ENCODE measurements around the gene FDPS.

FDPS gene

DNA sequence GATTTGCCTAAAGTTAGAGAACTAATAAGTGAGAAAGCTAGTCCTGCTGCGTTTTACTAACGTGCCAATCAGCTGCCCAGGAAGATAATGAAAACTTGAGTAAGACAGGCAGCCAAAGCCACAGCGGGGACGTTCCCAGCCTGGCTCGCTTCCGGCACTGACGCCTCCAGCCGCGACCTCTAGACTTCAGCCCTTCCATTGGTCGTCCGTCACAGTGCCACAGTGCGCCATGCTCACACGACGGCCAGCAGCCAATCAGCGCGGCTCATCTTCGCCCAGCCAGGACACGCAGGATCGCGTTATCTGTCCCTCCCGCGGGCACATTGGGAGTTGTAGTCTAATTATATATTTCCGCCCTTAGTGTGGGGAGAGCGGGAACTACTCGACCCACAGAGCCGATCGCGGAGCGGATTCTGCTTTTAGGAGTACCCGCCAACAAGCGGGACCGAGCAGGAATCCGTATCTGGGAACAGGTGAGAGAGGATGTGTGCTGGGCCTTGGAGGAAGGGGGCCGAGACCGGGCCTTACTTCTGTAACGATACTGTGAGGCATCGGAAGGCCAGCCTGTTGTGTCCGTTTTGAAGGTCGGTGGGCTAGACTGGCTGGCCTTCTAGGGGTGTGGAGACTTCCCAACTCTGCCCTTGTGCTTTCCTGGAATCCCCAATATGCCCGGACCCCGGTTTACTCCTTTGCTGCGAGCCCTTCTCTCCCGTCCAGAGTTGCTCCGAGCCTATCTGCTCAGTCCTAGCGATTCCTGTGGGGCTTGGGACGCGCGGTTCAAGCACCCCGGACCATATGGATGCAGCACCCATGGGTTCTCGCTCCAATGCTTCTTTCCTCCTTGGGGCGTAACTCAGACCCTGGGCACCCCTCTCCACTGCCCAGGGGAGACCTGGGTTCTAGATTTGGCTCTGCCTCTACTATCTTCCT is at the start of gene FDPS:
Gene FDPS (plus strand): TSS at position 374 of the 930 bp plus-strand sequence. CDS start 924 bp downstream, outside the sequence.
- DNase-seq (ENCODE audit: low spot score): peak; percentile 99

DNA sequence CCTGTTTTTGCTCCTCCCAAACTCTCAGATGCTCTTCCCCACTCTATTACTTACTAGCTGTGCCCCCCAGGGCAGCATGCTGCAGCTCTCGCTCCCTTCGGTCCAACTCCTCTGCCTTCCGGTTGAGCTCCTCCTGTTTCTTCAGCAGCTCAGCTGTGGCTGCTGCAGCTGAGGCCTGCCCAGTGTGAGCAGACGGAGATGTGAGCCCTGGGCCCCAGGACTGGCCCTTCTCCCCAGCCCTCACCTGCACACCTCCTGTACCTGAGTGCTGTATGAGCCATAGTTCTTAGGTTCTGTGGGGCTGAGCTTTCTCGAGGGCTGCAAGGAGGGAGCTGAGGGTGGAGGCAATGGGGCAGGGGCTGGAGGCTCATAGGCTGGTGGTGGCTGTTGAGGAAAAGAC is 48.4 kb upstream of the FDPS start:
- no peak for DNase-seq (ENCODE audit: low spot score)

- no peak for DNase-seq (ENCODE audit: low spot score)
Observed at GRCh38 chr1:155261493-155261851, 47.2 kb upstream of the FDPS start.

GRCh38 chr1:155261852-155262673 is 46.6 kb upstream of the FDPS start, which contains the start of gene SCAMP3:
TSS of gene SCAMP3 (minus strand) at chr1:155262360. CDS start at chr1:155262151, 209 bp downstream.
- peak; percentile 99 for DNase-seq (ENCODE audit: low spot score)

- no peak for DNase-seq (ENCODE audit: low spot score)
Observed at GRCh38 chr1:155263067-155263466, 45.6 kb upstream of the FDPS start.

DNA sequence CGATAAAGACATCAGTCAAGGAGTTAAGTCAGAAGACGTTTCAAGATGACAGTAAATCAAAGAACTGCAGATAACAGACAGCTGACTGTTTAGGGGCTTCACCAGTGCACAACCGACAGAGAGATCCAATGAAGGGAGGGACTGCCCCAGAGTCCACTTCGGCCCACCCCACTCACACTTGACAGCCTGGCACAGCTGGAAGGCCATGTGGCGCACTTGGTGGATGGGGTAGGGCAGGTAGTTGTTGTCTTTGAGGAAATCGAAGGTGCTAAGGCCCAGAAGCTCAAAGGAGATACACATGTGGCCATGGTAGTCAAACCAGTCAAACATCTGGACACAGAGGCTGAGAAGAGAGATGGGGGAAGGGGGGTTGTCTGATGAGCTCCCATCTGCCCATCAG is 42.1 kb upstream of the FDPS start:
- DNase-seq (ENCODE audit: low spot score): no peak

GRCh38 chr1:155267373-155267772 is 41.3 kb upstream of the FDPS start:
- no peak for DNase-seq (ENCODE audit: low spot score)

- DNase-seq (ENCODE audit: low spot score): no peak
Observed at GRCh38 chr1:155268630-155269029, 40.0 kb upstream of the FDPS start.

DNA sequence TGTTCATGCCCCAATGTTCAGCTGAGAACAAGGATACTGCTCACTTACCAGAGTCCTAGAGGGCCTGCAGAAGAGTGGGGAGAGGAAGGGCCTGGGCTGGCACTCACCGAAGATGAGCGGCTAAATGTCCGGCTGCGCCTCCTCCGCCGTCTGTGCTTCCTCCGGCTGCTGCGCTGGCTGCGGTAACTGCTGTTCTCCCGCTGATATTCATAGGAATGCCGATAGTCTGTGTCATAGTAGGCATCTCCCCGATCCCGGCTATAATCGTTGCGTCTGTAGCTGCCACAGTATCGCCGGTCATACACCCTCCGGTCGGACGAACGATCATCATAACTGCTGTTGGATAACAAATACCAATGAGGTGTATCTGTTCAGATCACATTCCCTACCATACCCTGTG is 39.3 kb upstream of the FDPS start:
- no peak for DNase-seq (ENCODE audit: low spot score)

GRCh38 chr1:155272466-155273342 is 36.0 kb upstream of the FDPS start:
- DNase-seq (ENCODE audit: low spot score): no peak

DNA sequence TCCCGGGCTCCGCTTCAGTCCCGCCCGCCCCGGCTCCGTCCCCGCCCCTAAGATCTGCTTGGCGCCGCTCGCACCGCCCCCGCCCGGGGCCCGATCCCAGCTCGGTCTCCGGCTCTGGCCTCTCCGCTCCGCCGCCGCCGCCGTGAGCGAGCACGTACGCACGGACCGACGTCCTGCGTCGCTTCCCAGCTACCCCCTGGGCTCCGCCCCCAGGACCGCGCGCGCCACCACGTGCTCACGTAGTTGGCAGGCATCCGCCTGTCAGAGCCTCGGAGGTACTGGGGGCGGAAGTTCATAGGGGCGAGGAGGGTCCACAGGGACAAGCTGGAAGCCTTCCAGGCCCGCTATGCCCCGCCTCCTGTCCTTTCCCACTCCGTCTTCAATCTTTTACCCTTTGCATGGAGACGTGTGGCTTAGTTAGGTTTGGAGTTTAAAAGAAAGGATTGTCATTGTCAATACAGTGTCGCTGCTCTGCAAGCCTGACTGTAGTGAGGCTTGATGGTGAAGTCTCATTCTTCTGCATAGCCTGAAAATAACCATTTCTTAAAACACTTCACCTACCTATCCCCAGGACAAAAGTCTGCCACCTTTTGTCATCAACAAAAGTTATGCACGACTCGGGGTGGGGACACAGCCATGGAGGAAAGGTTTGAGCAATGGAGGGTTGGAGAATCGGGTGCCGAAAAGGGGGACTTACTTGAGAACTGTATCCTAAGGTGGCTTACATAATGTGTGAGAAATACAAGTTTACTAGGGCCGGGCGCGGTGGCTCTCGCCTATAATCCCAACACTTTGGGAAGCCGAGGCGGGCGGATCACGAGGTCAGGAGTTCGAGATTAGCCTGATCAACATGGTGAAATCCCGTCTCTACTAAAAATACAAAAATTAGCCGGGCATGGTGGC is 35.1 kb upstream of the FDPS start, which contains the start of gene CLK2:
Gene CLK2 (minus strand): TSS at position 162 of the 903 bp plus-strand sequence. CDS start 2,527 bp downstream, outside the sequence.
- DNase-seq (ENCODE audit: low spot score): peak; percentile 93

GRCh38 chr1:155277070-155277901 is 31.4 kb upstream of the FDPS start, which contains the start of gene HCN3:
TSS of gene HCN3 (plus strand) at chr1:155277463. CDS start at chr1:155277591, 128 bp downstream.
- peak; percentile 97 for DNase-seq (ENCODE audit: low spot score)

- DNase-seq (ENCODE audit: low spot score): no peak
Observed at GRCh38 chr1:155277902-155278688, 30.6 kb upstream of the FDPS start.

- DNase-seq (ENCODE audit: low spot score): no peak
Observed at GRCh38 chr1:155278689-155279160, 29.9 kb upstream of the FDPS start.

- no peak for DNase-seq (ENCODE audit: low spot score)
Observed at GRCh38 chr1:155279268-155279667, 29.4 kb upstream of the FDPS start.

DNA sequence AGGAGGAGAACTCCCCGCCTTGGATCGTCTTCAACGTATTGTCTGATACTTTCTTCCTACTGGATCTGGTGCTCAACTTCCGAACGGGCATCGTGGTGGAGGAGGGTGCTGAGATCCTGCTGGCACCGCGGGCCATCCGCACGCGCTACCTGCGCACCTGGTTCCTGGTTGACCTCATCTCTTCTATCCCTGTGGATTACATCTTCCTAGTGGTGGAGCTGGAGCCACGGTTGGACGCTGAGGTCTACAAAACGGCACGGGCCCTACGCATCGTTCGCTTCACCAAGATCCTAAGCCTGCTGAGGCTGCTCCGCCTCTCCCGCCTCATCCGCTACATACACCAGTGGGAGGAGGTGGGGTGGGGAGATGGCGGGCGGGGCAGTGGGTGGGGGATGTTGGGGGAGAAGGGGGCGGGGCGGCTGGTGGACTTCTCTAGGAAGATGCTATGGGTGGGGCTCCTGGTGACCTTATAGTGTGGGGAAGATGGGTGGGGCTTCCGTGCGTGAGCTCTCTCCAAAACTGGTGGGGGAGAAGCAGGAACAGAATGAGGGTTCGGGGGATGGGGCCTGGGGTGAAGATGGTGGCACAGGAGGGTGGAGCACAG is 26.1 kb upstream of the FDPS start:
- no peak for DNase-seq (ENCODE audit: low spot score)

GRCh38 chr1:155284476-155284875 is 24.2 kb upstream of the FDPS start:
- DNase-seq (ENCODE audit: low spot score): no peak

GRCh38 chr1:155285063-155285462 is 23.6 kb upstream of the FDPS start:
- no peak for DNase-seq (ENCODE audit: low spot score)
